Loucy (cell line): ENCODE results near the gene KLK13.

Experiments
- H2AFZ ChIP-seq: fragments of 200-600 bp; sonication (generic); 2 replicates; pipeline ENCODE4 v1.6.0; 2016; ENCODE audit warnings: antibody characterized with exemption, mild to moderate bottlenecking, low read length, moderate library complexity
- H3F3A ChIP-seq: fragments of 200-600 bp; 2 replicates; pipeline ENCODE4 v1.6.0; 2016; ENCODE audit warnings: antibody characterized with exemption, low read depth, mild to moderate bottlenecking
- H3K27me3 ChIP-seq: fragments of 200-600 bp; sonication (generic); 2 replicates; pipeline ENCODE4 v1.6.1; 2014; ENCODE audit warnings: low read length, mild to moderate bottlenecking; ENCODE audit not compliant: insufficient read depth, poor library complexity, severe bottlenecking
- H3K36me3 ChIP-seq: fragments of 200-600 bp; sonication (generic); 2 replicates; pipeline ENCODE4 v1.6.1; 2016; ENCODE audit warnings: low read length; ENCODE audit not compliant: insufficient read depth
- H3K4me1 ChIP-seq: fragments of 200-600 bp; sonication (generic); 2 replicates; pipeline ENCODE4 v1.5.1; 2014; ENCODE audit warnings: low read length, mild to moderate bottlenecking; ENCODE audit not compliant: insufficient read depth, poor library complexity, severe bottlenecking
- H3K4me2 ChIP-seq: fragments of 200-600 bp; sonication (generic); 2 replicates; pipeline ENCODE4 v1.6.0; 2014; ENCODE audit warnings: antibody characterized with exemption, low read length, low read depth, mild to moderate bottlenecking; ENCODE audit not compliant: poor library complexity, severe bottlenecking
- H3K4me3 ChIP-seq: fragments of 200-600 bp; sonication (generic); 2 replicates; pipeline ENCODE4 v1.5.1; 2014; ENCODE audit warnings: low read length, mild to moderate bottlenecking, mixed read lengths; ENCODE audit not compliant: poor library complexity, severe bottlenecking
- H3K79me2 ChIP-seq: fragments of 200-600 bp; sonication (generic); 2 replicates; pipeline ENCODE4 v1.6.1; 2014; ENCODE audit warnings: low read length; ENCODE audit not compliant: insufficient read depth
- H3K9ac ChIP-seq: fragments of 200-600 bp; sonication (generic); 2 replicates; pipeline ENCODE4 v1.6.0; 2014; ENCODE audit warnings: mild to moderate bottlenecking, low read depth, low read length, moderate library complexity; ENCODE audit not compliant: poor library complexity, severe bottlenecking
- H3K9me2 ChIP-seq: fragments of 200-600 bp; sonication (generic); replicated peaks from 2 replicates; pipeline ENCODE4 v1.6.1; 2016; ENCODE audit warnings: low read depth, low read length, mixed read lengths
- H3K9me3 ChIP-seq: fragments of 200-600 bp; sonication (generic); 2 replicates; pipeline ENCODE4 v1.6.1; 2014; ENCODE audit warnings: mild to moderate bottlenecking, antibody characterized with exemption, low read length, low read depth; ENCODE audit not compliant: insufficient read depth
- H4K20me1 ChIP-seq: fragments of 200-600 bp; sonication (generic); 2 replicates; pipeline ENCODE4 v1.6.0; 2014; ENCODE audit warnings: antibody characterized with exemption, low read length, mild to moderate bottlenecking; ENCODE audit not compliant: insufficient read depth, poor library complexity, severe bottlenecking
- EZH2phosphoT487 ChIP-seq: fragments of 200-600 bp; IDR thresholded peaks from 2 replicates; pipeline ENCODE4 v1.6.1; 2018; ENCODE audit warnings: antibody characterized with exemption, mild to moderate bottlenecking, moderate library complexity, borderline replicate concordance
- TF ChIP-seq, protein P1 (sequence below): fragments of 200-600 bp; sonication (generic); conservative IDR thresholded peaks from 2 replicates; pipeline ENCODE4 v1.5.1; 2014; ENCODE audit warnings: mild to moderate bottlenecking, antibody characterized with exemption, low read length

Gene KLK13

DNA sequence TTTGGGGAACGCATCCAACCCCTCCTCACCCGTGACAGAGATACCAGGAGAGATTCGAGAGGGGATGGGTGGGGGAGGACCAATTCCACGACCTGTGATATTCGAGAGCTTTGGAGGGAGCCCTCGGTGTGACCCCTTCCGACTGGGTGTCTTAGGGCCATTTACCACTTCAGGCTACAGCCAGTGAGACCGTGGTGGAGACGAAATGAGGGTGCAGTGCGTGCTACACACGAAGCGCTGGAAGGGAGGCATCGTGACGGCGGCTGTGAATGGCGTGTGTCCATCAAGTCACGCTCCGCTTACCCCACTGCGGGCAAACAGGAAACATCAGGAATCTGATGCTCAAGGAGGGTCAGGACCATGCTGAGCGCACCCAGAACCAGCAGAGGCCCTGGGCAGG lies 32.9 kb upstream of the KLK13 start:
- Histone ChIP-seq H3K36me3 (no peaks in the 10 kb centered on the region), H2AFZ (no peak overlapping the region), H4K20me1 (no peaks in the 10 kb centered on the region), H3F3A (no peaks in the 10 kb centered on the region), H3K9ac (no peak overlapping the region), H3K79me2 (no peaks in the 10 kb centered on the region), H3K4me2 (no peak overlapping the region), H3K9me3 (no peaks in the 10 kb centered on the region), H3K4me3 (no peak overlapping the region), H3K9me2 (no peaks in the 10 kb centered on the region), H3K4me1 (no peaks in the 10 kb centered on the region), H3K27me3 (no peaks in the 10 kb centered on the region)
- TF ChIP-seq, protein P1, sequence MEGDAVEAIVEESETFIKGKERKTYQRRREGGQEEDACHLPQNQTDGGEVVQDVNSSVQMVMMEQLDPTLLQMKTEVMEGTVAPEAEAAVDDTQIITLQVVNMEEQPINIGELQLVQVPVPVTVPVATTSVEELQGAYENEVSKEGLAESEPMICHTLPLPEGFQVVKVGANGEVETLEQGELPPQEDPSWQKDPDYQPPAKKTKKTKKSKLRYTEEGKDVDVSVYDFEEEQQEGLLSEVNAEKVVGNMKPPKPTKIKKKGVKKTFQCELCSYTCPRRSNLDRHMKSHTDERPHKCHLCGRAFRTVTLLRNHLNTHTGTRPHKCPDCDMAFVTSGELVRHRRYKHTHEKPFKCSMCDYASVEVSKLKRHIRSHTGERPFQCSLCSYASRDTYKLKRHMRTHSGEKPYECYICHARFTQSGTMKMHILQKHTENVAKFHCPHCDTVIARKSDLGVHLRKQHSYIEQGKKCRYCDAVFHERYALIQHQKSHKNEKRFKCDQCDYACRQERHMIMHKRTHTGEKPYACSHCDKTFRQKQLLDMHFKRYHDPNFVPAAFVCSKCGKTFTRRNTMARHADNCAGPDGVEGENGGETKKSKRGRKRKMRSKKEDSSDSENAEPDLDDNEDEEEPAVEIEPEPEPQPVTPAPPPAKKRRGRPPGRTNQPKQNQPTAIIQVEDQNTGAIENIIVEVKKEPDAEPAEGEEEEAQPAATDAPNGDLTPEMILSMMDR: no peak
- no peak for TF ChIP-seq EZH2phosphoT487

DNA sequence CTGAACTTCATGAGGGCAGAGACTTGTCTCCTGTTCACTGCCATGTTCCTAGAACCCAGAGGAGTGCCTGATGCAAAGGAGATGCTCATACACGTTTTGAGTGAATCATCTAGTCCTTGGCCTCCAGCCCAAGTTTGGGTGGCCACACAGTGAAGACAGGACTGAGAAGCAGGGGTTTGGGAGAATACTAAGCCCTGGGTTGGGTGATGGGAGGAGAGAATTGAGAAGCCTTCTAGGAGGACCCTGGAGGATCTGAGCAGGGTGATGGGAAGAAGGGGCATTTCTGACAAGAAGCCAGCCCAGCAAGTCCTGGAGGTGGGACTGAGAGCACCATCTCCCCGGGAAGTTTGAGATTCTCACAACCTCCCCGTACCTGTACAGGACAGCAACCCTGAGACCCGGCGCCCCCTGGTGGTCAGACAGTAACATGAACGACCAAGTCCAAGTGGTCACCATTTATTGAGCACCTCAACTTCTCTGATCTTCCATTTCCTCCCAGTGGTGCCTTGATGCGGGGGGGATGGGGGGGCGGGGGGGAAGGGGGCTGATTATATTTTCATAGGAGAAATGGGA lies 32.4 kb upstream of the KLK13 start:
- H3K9ac ChIP-seq: no peak overlapping the region
- no peak overlapping the region for H3K4me3 ChIP-seq
- H3K4me1 ChIP-seq: no peaks in the 10 kb centered on the region
- no peaks in the 10 kb centered on the region for H3K79me2 ChIP-seq
- H3K27me3 ChIP-seq: no peaks in the 10 kb centered on the region
- H3F3A ChIP-seq: no peaks in the 10 kb centered on the region
- H3K36me3 ChIP-seq: no peaks in the 10 kb centered on the region
- no peaks in the 10 kb centered on the region for H3K9me2 ChIP-seq
- no peak overlapping the region for H2AFZ ChIP-seq
- no peaks in the 10 kb centered on the region for H3K9me3 ChIP-seq
- no peak for TF ChIP-seq EZH2phosphoT487
- TF ChIP-seq, protein P1: peak; percentile 69
- H4K20me1 ChIP-seq: no peaks in the 10 kb centered on the region
- H3K4me2 ChIP-seq: no peak overlapping the region

DNA sequence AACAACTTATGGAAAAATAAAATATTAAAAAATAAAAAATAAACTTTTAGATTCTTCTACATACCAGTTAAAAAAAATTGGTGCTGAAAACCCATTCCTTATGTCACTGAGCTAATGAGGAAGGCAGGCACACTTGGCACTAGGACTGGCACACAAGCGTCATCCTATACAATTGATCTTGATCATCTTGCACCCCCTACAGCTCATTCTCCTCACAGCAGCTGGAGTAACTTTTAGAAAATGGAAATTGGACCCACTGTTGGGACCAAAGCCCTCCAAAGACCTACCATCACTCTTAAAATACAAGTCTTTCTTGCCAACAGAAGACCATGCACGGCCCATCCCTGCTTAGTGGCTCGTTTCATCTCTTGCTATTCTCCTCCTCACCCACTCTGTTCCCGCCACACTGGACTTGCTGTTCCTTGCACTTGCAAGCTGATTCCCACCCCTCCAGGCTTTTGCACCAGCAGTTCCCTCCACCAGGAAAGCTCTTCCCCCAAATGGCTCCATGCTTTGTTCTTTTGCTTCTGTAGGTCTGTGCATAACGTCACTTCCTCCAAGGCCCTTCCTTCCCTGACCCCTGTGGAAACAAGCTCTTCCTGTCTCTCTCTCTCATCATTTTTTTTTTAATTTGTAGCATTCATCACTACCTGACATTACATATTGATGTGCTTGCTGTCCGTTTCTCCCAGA lies 31.7 kb upstream of the KLK13 start:
- TF ChIP-seq EZH2phosphoT487: no peak
- TF ChIP-seq, protein P1: peak; percentile 30; the same call in 1 of the 2 replicates
- Histone ChIP-seq H3K9ac (no peak overlapping the region), H3K79me2 (no peaks in the 10 kb centered on the region), H3K4me3 (no peak overlapping the region), H3K9me3 (no peaks in the 10 kb centered on the region), H3K36me3 (no peaks in the 10 kb centered on the region), H2AFZ (no peak overlapping the region), H3K4me1 (no peaks in the 10 kb centered on the region), H3K27me3 (no peaks in the 10 kb centered on the region), H3K4me2 (no peak overlapping the region), H3F3A (no peaks in the 10 kb centered on the region), H4K20me1 (no peaks in the 10 kb centered on the region), H3K9me2 (no peaks in the 10 kb centered on the region)
